HT1080 (cell line): Measurements from ENCODE around the gene STEEP1. TPM values are rescaled to one million over a fixed set of nuclear protein-coding genes. Genes with fewer than 3 reads are reported as not detected.

Experiments used
- DNase-seq: peaks from one replicate; pipeline ENCODE4 v3.0.0-alpha.2; 2015; ENCODE audit warnings: low read depth
- total RNA-seq: library from RNA; depleted of rRNA; stranded (reverse); fragments of >200 nt; shearing (Covaris generic); gene quantifications from 2 replicates; pipeline ENCODE4 v1.2.3, GENCODE V29; 2014; rRNA removed

Gene STEEP1
- total RNA-seq, 1 experiment from 2014 or later = 50.0 TPM

DNA sequence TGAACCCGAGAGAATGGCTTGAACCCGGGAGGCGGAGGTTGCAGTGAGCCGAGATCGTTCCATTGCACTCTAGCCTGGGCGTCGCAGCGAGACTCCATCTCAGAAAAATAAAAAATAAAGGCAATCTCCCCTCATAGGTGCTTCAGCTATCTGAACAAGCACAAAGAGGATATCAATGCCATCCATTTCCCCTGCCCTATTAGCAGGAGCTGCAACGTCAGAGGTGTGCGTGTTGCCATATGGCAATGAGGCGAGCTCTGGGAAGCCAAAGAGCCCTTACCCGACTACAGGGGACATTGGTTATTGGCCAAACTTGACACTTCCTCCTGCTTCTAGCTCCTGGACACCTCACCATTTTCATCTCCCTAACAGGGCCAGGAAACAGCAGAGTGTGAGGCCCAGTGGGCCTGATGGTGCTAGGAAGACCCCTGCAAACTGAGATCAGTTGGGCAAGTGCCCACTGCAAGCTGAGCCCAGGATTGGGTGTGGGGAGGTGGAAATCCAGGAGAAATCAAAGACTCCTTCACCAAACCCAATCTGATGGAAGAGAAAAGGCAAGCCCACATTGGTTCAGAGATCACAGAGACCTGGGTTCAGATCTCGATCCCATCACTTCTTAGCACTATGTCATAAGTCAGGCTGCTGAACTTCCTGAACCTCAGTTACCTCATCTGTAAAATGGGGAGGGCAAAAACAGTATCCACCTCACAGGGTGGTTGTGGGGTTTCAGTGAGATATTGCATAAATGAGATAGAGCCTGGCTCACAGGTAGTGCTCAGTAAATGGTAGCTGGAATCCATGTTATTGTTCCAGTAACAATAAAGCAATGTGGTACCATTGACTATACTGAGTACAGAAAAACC is 75.8 kb downstream of the STEEP1 start:
- peak; percentile 34 for DNase-seq

DNA sequence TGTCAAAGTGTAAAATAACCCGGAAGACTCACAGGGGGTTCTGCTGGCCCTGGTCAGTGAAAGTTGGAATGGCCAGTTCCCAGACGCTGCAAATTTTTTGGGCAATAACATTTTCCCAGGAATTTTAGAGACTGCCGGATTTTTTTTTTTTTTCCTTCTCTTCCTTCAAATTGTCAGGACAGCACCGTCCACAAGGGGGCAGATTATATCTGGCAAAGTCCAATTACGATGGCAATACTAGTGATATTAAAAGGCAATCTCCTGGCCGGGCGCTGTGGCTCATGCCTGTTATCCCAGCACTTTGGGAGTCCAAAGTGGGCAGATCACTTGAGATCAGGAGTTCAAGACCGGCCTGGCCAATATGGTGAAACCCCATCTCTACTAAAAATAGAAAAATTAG is 76.5 kb downstream of the STEEP1 start:
- DNase-seq = peak; percentile 38

Other genes starting within 250 kb of the STEEP1 start
- gene SLC25A43, start 166.1 kb downstream of the STEEP1 start, total RNA-seq = 15.7 and 16.7 TPM in 2 replicates
- gene SLC25A5, start 97.0 kb downstream of the STEEP1 start, total RNA-seq = 363 and 485 TPM in 2 replicates
- 29.7 and 50.3 TPM in 2 replicates for gene UBE2A, start 9.2 kb upstream of the STEEP1 start, total RNA-seq
- gene NKRF, start 41.0 kb upstream of the STEEP1 start, total RNA-seq = 7.7 and 9.6 TPM in 2 replicates
- 13.6 and 19.3 TPM in 2 replicates for gene SEPTIN6, start 127.8 kb upstream of the STEEP1 start, total RNA-seq
- gene SOWAHD, start 193.2 kb upstream of the STEEP1 start, total RNA-seq = 0.05 and 0.13 TPM in 2 replicates
- 1,022 and 1,546 TPM in 2 replicates for gene RPL39, start 226.2 kb upstream of the STEEP1 start, total RNA-seq